ENCODE results near the gene TDRD7.

- TF ChIP-seq CTCF (IDR thresholded peaks at IDR 0.05; ENCODE audit: poor library complexity) (no peak), EZH2 (IDR thresholded peaks at IDR 0.05; ENCODE audit: borderline replicate concordance) (no peak)
Observed at GRCh38 chr9:97479496-97480159, 67.7 kb downstream of the TDRD7 start.

All from hepatocyte (in vitro differentiated cells).